NCI-H2029 treated with DMSO at 0.1 percent for 48 hours (cell line): ENCODE data around the gene RPS26.
"Not testable (repeated sequence)": the region's sequence is repeated elsewhere in the genome, so short reads cannot be mapped to it uniquely, and the experiment has no call there.

Source experiments
- DNase-seq: peaks from one replicate; lab custom pipeline; 2025; lab: John Stamatoyannopoulos, UW

Gene RPS26

DNA sequence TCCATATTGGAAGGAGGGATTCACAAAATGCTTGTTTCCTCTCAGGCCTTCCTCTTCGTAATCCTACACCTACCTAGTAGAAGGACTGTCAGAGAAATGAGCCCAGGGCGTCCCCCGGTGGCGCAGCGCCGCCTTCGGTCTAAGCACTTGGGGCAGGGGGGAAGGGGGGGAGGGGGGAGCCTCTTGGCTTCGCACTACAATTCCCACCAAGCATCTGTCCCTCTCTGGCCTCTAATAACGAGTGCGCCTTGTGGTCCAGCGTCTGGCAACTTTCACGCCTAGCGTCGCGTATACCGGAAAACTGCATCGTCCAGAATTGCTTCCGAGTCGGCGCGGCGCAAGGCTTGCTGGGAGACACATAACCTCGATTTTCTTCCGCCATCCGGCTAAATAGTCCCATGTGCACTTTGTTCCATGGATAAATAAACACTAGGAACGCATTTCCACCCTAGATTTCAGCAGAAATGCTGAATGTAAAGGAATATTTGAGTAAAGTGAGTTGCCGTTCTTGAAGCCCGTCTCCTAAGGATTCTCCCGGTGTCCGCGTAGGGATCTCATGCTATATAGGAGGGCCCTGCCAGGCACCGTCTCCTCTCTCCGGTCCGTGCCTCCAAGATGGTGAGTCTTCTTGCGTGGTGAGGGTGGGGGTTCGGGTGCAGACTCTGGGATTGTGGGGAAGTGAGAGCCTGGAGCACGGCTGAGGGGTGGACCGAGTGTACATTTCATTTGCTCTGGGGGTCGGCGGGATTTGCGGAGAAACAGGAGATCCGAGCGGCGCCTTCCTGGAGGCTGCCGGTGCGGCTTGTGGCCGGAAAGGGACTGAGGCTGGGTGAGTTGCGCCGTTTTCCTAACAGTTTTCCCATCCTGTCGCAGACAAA, at the start of gene RPS26:
Gene RPS26 (plus strand): TSS at position 367 of the 878 bp plus-strand sequence. CDS start 249 bp downstream, at position 616.
- DNase-seq: peak; percentile 95

DNA sequence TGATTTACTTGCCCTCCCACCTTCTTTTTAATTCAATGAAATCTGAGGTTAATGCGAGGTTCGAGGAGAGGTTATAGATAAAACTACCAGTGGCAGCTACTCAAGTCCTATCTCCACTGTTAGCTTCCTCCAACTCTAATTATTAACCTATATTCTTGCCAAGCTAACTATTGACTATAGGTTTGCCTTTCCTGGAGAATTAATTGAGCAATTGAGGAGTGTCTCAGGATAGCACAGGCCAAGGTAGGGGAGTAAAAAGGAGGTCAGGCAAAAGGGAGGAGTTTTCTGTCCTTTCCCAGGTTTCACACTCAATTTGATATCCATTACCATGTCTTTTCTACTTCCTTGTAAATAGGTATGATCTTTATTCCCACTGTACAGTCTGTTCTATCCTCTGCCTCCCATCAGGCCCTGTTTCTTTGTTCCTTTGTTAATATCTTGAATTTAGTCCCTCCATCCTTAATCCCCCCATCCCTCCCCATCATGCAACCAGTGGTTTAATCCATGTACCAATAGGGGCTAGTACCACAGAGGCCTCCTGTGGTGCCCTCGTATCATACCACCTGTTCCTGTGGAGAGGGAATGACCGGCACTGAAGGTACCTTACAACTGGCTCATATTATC, 48.4 kb upstream of the RPS26 start:
- DNase-seq: no peak

DNA sequence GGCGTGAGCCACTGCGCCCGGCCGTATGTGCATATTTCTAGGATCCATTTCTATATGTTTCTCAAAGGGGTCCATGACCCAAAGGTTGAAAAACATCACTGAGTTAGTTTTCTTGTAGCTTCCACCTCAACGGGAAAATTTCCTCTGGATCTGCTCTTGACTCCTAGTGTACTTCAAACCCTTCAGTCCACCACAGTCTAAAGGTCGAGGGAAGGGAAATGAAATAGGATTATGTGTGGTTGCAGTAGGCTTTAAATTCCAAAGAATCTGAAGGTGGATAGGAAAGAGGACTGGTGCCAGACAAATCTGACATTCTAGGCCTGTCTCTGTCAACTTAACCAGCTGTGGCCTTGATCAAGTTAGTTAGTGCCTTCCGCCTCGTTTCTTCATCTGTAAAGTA, 46.4 kb upstream of the RPS26 start:
- DNase-seq: no peak

DNA sequence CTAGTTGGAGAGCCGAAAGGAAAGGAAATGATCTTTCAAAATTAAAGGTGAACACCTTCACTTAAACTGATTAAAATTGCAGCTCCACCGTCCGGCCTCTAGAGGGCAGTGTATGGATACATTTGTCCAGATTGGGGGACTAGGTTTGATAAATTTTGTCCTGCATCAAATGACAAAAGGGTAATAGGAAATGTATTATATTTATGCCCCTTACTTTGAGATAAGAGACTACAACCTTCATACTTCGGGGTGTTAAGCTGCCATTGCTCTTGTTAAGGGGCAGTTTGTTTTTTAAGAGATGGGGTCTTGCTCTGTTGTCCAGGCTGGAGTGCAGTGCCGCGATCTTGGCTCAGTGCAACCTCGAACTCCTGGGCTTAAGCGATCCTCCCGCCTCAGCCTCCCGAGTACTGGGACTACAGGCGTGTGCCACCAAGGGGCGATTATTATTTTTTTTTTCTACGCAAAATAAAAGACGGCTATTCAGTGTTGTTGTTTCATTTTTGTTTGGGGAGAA, 45.5 kb upstream of the RPS26 start:
- DNase-seq: peak; percentile 79

DNA sequence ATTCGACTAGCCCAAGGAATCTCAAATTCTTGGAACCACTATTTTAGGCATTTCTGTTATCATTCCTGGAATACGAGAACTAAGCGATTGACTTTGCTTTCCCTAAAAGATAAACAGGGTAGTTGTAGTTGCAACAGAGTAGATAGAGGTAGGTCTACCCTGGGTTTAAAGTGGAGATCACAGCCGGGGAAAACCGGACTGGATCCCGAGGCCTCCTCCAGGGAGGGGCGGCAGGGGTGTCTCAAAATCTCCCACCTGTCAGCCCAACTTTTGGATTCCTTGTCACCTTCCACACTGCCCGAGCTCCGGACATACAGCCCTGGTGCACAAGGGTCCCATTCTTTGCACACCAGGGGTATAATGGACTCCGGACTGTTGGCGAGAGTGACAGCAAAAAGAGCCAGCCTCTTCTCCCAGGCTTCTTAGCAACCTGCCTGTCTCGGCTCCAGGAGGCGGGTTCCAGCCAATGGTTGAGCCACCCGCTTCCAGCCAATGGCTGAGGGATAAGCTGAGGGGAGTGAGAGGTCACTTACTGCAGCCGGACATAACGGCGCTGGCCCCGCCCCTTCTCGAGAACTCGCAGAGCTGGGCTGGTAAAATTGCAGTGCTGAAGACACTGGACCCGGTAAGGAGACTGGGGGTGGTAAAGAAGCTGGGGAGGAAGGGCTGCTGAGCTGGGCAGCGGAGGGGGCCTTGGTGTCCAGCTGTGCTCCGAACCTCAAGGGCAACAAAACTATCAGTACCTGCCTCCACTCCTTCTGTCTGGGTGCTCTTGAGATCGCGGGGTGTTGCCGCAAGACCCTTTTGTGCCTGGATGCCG, 44.8 kb upstream of the RPS26 start, which contains the start of gene SUOX:
Gene SUOX (plus strand): TSS at position 562 of the 820 bp plus-strand sequence. CDS start 4,946 bp downstream, outside the sequence.
- peak; percentile 80 for DNase-seq

DNA sequence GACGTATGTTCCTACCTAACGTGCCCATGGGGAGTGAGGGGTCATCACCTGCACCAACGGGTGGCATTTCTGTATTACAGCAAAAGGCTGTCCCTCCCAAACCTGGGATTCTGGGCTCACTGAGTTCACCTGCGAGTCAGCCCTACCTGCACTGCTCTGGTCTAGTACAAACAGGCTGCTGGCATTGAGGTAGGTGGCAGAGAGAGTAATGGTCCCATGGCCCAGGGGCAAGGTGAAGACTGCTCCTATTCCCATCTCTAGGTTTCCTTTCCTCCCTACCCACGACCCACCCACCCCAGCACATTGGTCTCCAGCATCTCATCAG, 44.2 kb upstream of the RPS26 start:
- DNase-seq: no peak

DNA sequence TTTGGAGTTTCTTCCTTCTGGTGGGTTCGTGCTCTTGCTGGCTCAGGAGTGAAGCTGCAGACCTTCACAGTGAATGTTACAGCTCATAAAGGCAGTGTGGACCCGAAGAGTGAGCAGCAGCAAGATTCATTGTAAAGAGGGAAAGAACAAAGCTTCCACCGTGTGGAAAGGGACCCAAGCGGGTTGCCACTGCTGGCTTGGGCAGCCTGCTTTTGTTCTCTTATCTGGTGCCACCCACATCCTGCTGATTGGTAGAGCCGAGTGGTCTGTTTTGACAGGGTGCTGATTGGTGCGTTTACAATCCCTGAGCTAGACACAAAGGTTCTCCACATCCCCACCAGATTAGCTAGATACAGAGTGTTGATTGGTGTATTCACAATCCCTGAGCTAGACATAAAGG, 42.2 kb upstream of the RPS26 start:
- DNase-seq: not testable (repeated sequence)

DNA sequence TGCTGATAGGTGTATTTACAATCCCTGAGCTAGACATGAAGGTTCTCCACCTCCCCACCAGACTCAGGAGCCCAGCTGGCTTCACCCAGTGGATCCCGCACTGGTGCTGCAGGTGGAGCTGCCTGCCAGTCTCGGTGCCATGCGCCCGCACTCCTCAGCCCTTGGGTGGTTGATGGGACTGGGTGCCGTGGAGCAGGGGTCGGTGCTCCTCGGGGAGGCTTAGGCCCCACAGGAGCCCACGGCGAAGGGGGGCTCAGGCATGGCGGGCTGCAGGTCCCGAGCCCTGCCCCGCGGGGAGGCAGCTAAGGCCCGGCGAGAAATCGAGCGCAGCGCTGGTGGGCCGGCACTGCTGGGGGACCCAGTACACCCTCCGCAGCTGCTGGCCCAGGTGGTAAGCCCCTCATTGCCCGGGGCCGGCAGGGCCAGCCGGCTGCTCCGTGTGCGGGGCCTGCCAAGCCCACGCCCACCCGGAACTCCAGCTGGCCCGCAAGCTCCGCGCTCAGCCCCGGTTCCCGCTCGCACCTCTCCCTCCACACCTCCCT, 41.6 kb upstream of the RPS26 start:
- not testable (repeated sequence) for DNase-seq

DNA sequence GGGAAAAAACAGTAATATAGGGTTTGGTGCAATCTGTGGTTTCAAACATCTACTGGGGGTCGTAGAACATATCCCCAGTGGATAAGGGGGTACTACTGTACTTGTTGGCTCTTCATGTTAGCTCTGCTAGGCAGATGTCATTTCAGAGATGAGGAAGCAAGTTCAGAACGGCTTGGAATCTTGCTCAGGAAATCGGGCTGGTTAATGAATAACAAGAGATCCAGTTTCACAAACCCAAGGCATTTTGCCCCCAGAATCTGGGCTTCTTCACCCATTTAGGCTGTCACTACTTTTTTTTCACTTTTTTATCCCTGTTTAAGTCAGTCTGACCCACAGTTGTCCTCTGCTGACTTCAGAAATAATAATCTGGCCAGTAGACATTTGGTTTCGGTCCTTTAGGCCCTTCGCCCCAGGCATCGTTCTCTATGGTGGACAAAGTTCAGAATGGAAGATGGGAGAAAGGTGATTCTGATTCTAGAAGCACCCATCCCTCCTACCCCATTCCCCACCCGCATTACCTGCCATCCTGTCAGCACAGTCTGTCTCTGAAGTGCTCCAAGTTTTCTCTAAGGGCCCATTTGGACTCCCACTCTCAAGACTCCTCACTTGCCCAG, 40.1 kb upstream of the RPS26 start:
- DNase-seq: no peak

DNA sequence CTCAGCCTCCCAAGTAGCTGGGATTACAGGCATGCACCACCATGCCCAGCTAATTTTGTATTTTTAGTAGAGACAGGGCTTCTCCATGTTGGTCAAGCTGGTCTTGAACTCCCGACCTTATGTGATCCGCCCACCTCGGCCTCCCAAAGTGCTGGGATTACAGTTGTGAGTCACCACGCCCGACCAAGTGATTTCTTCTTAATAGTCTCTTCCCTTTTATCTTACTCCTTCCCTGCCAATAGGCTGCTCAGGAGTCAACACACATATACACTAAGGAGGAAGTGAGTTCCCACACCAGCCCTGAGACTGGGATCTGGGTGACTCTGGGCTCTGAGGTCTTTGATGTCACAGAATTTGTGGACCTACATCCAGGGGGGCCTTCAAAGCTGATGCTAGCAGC, 38.3 kb upstream of the RPS26 start:
- not testable (repeated sequence) for DNase-seq

DNA sequence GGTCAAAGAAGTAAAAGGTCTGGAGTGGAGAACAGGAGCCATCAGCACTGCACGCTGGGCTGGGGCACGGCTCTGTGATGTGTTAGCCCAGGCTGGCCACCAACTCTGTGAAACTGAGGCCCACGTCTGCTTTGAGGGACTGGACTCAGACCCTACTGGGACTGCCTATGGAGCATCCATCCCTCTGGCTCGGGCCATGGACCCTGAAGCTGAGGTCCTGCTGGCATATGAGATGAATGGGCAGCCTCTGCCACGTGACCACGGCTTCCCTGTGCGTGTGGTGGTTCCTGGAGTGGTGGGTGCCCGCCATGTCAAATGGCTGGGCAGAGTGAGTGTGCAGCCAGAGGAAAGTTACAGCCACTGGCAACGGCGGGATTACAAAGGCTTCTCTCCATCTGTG, 37.5 kb upstream of the RPS26 start:
- DNase-seq: no peak

DNA sequence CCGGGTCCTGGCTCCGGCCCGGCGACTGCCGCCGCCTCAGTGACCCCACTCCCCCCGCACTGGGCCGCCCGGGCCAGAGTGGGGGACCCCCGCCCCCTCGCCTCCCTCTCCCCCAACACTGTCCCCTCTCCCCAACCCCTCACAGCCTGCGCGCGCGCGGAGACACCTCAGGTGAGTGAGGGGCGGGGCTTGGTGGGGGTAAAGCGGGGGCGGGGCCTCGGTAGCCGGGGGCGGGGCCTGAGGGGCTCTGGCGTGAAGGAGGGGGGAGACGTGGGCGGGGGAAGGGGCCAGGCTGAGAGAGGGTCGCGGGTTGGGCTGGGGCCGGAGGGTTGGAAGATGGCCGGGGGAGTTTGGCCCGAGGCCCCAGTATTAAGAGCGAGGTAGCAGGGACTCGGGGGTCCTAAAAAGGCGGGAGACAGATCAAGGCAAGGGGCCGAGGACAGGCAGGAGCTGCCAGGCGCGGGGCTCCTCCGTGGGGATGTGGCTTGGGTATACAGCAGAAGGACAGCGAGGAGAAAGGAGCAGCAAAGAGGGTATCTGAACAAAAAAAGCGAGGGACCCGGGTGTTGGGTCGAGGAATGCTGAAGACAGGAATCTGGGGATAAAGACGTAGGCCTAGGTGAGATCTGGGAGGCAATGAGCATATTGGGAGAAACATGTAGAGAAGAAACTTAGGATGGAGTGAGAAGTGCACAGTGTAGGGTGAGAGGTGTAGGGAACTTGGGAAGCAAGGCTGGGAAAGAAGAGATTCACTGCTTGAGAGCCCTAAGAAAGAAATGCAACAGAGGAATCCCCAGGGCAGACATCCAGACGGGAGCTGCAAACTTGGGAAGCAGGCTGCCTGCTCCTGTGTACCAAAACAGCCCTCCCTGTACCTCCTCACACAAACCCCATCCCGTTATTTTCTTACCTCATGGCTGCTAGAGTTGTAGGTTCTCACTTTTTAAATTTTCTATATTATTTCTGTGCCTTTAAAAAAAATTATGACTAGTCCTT, 33.9 kb upstream of the RPS26 start:
- peak; percentile 36 for DNase-seq

DNA sequence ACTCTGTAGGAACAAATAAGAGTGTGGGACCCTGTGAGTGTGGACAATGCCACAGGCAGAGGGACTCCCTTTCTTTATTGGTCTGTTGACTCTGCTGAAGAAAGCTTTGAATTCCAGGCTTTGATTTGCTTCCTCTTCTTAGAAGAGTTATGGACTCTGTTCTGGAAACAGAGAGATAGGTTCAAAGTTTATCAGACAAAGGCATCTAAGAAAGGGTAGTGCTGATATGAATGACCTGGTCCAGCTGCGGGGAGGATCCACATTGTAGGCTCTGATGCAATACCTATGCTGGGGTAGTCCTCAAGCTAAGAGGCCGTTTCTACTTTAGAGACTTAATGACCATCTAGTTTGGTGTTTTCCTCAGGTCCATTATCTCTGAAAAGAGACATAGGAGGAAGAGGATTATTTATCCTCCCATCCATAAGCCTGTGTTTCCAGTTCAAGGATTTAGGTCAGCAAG, 31.6 kb upstream of the RPS26 start:
- no peak for DNase-seq

DNA sequence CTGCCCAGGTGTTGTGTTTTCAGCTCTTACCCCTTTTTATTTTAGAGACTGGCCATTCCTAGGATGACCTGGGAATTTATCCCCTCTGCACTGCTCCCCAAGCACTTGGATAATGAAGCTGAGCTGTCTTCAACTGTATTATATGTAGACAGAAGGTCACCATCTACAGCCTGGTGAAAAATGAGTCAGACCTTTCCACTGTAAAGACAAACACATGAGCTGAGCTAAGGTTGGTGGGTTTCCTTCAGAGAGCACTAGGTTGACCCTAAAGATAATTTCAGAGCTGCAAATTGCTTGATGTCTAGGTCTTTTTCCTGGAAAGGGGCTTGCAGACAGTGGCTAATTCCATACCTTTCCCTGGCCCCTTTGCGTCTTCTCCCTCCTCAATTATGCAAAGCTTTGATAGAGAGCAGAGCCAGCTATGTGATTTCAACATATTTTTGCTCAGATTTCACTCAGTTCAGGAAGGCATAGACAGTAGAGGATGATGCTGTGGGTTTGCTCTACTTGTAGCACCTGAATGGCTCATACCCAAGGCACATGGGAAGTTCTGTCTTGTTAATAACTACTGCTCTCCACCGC, 30.1 kb upstream of the RPS26 start:
- DNase-seq: no peak

DNA sequence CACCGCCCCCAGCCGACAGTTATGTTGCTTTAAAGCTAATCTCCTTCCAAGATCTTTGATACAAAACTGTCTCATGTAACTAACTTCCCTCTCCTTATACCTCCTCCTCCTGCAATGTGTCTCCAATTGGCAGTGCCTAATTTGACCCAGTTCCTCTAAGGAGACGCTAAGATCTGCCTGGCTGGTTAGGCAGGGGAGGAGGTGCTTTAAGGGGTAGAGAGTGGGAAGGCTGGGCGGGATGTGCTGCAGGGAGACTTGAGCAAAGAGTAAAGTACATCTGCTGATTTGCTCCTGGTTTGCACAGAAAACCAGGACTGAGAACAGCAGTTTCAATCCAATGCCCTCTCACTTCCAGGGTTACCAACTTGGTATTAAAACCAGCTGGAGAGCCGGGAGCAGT, 28.2 kb upstream of the RPS26 start:
- no peak for DNase-seq

DNA sequence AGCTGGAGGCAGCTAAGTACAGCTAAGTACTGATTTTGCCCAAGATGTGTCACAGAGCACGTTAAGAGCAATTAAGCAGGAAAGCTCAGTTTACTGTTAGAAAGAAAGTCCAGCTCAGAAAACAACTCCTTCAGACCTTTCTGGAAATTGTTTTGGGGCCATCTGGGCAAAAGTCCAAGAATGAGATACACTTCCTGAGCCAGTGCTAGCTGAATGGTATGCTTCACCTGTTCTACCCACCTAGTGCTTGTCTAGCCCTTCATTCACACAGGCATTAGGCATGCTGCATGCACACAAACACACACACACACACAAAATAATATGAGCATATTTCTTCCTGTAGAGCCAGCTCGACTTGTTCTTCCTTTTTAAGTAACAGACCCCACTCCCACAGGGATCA, 27.5 kb upstream of the RPS26 start:
- peak; percentile 39 for DNase-seq

DNA sequence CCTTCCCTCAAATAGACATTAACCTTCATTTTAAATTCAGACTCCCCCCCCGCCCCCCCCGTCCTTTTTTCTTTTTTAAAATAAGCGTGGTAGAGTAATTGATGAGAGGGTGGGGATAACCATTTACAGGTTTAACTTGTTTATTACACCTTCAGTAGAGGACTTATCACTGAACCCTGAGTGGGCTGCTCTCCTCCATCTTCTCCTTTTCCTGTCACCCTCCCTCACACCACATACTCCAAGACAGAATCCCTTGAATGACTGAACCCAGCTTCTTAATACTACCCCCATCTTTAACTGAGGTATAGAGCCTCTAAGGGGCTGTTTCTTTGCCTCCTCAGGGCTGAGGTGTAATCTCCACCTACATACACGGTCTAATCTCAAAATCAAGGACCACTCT, 24.5 kb upstream of the RPS26 start:
- DNase-seq: no peak

DNA sequence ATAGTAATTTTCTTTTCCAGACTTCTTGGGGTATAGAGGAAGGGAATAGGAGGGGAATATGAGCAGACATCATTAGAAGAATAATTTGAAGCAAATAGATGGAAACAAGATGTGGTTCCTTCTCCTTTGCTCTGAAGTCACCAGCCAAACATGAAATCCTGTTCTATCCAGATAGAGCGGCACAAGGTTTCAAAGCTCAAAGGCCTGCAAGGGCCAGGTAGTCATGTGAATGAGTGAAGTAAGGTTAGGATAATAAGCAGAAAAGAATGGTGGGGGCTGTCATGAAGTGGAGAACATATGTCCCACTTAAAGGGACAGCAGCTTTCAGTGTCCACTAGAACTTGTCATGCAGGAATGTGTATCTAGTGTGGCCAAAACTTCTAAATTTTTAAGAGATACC, 23.4 kb upstream of the RPS26 start:
- DNase-seq: no peak

DNA sequence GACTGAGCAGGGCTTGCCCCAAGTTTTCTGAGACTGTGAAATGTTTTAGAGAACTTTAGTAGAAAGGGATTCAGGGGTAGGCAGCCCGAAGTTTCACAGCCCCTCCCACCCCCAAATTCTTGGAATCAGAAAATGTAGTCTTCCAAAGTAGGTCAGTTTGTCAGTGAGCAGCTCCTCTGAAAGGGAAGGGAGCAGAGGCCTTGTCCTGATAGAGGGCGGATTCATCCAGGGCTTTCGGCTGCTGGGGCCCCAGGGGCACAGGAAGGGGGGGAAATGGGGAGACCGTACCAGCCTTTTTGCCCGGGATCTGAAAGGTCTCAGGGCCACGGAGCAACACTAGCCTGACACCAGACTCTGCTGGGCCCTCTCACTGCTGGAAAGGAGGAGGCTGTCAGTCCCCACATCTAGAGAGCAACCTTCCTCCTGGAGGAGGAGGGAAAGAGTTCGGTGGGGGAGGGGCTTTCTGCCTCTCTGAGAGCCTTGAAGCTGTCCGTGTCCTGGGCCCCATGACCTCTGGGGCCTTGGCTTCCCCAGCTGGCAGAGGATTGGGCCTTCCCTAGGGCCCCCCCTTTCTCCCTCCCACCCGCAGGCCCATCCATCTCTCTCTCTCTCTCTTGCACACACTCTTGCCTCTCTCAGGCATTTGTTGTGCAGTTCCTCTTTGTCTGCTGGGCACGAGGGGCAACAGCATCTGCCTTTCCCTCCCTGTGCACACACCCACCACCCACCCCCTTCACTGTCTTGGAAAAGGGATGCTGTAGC, 21.1 kb upstream of the RPS26 start, which contains the start of gene IKZF4:
Gene IKZF4 (plus strand): TSS at position 621 of the 762 bp plus-strand sequence. CDS start 451 bp downstream, outside the sequence.
- no peak for DNase-seq
